GM20000 (cell line): Measurements from ENCODE around the gene KRT84.

ENCODE experiments used
- DNase-seq: peaks from one replicate; pipeline ENCODE4 v3.0.0; 2012; ENCODE audit warnings: low spot score
- TF ChIP-seq, protein P1 (sequence below): IDR thresholded peaks from 2 replicates; pipeline ENCODE4 v1.5.1; 2012; ENCODE audit warnings: mild to moderate bottlenecking, control low read depth; ENCODE audit errors: extremely low read depth, missing control alignments

KRT84 gene

DNA sequence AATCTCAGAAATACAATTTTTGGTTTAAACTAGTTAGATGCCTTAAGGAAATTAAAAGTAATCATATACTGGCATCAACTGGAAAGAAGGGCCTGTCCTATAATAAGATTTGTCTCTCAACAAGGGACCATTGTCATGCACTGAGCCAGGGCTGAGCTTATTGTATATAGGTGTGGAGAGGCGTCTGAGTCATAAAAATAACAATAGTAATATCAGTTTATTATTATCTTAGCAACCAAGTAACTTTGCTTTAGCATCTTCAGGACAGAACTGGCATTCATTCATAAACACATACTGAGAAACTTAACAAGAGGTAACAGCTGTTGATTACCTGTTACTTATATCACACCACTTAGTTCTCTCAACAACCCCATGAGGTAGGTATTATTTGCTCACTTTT is 41.6 kb upstream of the KRT84 start:
- DNase-seq = no peak
- TF ChIP-seq, protein P1, sequence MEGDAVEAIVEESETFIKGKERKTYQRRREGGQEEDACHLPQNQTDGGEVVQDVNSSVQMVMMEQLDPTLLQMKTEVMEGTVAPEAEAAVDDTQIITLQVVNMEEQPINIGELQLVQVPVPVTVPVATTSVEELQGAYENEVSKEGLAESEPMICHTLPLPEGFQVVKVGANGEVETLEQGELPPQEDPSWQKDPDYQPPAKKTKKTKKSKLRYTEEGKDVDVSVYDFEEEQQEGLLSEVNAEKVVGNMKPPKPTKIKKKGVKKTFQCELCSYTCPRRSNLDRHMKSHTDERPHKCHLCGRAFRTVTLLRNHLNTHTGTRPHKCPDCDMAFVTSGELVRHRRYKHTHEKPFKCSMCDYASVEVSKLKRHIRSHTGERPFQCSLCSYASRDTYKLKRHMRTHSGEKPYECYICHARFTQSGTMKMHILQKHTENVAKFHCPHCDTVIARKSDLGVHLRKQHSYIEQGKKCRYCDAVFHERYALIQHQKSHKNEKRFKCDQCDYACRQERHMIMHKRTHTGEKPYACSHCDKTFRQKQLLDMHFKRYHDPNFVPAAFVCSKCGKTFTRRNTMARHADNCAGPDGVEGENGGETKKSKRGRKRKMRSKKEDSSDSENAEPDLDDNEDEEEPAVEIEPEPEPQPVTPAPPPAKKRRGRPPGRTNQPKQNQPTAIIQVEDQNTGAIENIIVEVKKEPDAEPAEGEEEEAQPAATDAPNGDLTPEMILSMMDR = no peak

DNA sequence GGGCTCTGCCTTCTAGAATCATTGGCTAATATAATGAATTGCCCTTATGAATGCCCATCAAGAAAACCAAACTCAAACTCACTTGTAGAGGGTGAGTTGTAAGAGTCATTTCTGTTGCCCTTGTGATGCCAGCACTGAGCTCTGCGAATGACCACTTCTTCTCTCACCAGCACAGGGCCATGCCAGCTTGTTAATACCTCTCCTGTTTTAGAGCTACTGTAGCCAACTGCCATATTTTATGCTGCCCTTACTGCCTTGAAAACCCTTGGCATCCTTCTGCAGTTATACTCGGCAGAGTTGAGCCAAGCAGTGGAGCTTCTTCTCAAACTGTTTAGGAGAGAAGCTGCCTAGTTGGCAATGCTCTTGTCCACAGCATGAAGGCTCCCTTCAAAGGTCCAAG is 40.6 kb upstream of the KRT84 start:
- DNase-seq = no peak
- TF ChIP-seq, protein P1 = no peak

DNA sequence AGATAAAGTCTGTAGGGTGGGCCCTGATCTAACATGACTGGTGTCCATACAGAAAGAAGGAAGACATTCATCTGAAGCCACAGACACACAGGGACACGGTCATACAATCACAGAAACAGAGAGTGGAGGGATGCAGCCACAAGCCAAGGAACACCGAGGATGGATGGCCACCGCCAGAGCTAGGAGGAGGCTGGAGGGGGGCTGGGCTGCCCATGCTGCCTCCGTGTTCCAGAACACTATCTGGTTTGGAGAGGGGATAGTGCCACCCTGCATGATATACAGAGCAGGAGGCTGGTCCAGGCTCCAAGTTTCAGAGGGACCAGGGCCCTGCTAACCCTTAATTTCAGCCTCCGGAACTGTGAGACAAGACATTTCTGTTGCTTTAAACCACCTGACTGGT is 40.0 kb upstream of the KRT84 start:
- TF ChIP-seq, protein P1 = no peak

DNA sequence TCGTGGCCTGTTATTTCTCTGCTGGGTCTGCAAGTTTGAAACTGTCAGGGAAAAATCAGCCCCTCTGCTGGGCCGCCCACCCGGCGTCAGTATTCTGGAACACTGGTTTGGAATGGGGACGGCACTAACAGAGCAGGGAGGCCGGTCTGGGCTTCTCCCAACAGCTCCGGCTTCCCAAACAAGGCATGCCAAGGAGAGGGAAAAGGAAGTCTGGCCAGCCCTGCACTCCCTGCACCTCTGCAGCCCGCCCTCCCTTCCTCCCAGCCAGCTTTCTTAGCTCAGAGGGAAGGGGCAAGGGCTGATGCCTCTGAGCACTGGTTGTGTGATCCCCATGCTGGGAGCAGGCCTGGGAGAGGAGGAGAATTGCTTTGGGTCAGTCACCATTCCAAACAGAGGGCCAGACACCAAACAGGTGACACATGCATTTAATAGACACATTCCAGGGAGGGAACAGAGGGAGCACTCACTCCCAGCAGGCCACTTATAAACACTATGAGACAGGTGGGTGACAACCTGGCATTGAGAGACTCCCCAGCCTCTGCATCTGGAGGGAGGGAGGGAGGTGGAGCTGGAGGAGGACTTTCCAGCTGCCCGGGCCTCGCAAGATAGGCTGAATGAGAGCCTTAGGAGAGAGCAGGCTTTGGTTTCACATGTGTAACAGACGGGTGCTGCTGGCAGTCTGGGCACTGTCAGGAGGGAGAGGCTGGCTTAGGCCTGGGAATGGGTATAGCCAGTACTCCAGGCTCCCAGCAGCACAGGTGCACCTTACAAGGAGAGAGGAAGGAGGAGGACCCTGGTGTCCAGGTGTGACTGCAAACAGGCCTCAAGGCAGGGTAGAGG is 38.4 kb upstream of the KRT84 start:
- TF ChIP-seq, protein P1 = no peak
- no peak for DNase-seq

More for the DNA sequence above, 40.0 kb upstream of the KRT84 start:
- DNase-seq = no peak

DNA sequence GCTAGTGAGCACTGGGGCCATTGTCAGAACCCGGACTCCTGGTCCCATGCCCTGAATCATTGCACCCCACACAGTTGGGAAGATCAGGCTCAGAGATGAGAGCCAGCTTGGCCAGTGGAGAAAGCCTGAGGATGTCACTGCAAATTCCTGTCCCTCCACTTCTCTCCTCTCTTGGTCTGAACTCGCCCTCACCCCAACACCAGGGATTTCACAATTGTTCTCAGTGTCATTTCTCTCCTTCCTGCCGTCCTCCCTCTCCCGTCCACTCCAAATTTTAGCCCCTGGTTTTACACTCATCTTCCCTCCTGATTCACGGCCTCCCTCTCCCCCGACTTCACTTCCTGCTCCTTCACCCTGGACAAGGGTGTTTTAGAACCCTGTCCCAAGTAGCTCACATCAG is 37.6 kb upstream of the KRT84 start:
- TF ChIP-seq, protein P1 = no peak
- DNase-seq = no peak

DNA sequence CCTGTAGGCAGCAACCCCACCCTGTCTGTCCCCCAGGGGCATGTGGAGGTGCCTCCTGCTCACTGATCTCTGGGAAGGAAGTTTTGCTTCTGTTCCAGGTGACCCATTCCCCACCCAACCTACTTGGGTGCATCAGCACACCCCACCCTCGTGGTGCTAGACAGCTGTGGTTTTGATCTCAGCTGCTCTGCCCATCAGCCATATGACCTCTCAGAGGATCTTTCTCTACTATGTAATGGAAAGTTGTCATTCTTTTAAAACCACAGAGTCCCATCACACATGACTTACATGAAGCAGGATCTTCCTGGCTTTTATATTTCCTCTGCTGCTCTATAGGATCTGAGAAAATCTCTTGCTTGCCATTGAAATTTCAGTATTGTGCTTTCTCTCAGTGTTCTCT is 34.2 kb upstream of the KRT84 start:
- no peak for DNase-seq
- TF ChIP-seq, protein P1 = no peak

DNA sequence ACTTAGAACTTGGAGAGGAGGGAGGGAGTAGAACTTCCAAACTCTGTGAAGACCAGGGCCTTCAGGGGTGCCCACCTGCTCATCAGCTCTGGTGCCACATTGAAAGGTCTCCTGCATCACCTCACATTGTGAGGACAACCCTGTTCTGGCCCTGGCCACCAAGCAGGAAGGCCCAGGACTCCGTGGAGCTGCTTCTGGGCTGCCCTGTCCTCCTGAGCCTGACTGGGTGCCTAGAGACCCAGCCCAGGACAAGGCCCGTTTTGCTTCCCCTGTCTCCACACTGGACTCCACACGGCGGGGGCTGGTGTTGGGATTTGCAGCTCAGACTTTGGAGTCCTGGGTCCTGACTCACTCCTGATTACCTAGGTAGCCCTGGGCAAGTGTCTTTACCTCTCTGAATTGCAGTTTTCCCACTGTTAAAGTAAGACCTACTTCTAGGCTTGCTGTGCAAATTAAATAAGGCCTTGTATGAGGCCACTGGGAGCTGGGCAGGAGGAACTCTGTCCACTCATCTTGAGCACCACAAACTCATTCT is 33.2 kb upstream of the KRT84 start:
- no peak for DNase-seq
- TF ChIP-seq, protein P1 = no peak
